ENCODE measurements around the gene TECTB. TPM values are rescaled to one million over a fixed set of nuclear protein-coding genes. Genes with fewer than 3 reads are reported as not detected.

TECTB gene
- total RNA-seq, 2 donors from 2014 or later = not detected

- no peaks in the 10 kb centered on the region for H3K9me3 Mint-ChIP-seq
- DNase-seq (ENCODE audit: low spot score in 2 of 2) = no peak
- no peak for ATAC-seq
- no peak overlapping the region for H3K27ac Mint-ChIP-seq
- H3K36me3 Mint-ChIP-seq = no peaks in the 10 kb centered on the region
These were observed 67.9 kb downstream of the TECTB start for GRCh38 chr10:112351146-112351545.

GRCh38 chr10:112352044-112352443 is 68.8 kb downstream of the TECTB start:
- ATAC-seq (no peak), DNase-seq (ENCODE audit: low spot score in 2 of 2) (no peak)
- Mint-ChIP-seq H3K27ac (no peak overlapping the region), H3K9me3 (no peaks in the 10 kb centered on the region), H3K36me3 (no peaks in the 10 kb centered on the region)

GRCh38 chr10:112353046-112353445 is 69.8 kb downstream of the TECTB start:
- H3K9me3 Mint-ChIP-seq = no peaks in the 10 kb centered on the region
- ATAC-seq = no peak
- H3K36me3 Mint-ChIP-seq = no peaks in the 10 kb centered on the region
- DNase-seq (ENCODE audit: low spot score in 2 of 2) = no peak
- H3K27ac Mint-ChIP-seq = no peak overlapping the region

Other genes with a start within 250 kb of the TECTB start
- 1 to 10 TPM; 6.3 to 7.5 TPM for gene GPAM, start 99.6 kb upstream of the TECTB start, total RNA-seq
- gene ACSL5, start 90.7 kb downstream of the TECTB start, total RNA-seq = 10 to 100 TPM; 29.4 to 49.5 TPM
- 10 to 100 TPM; 47.8 to 54.5 TPM for gene ZDHHC6, start 163.5 kb downstream of the TECTB start, total RNA-seq
- 10 to 100 TPM; 39.7 to 40.8 TPM for gene VTI1A, start 163.8 kb downstream of the TECTB start, total RNA-seq